ENCODE measurements around the gene FRY.
"Not testable (repeated sequence)": the region's sequence is repeated elsewhere in the genome, so short reads cannot be mapped to it uniquely, and the experiment has no call there.

The FRY gene

GRCh38 chr13:32031025-32031814 is at the start of gene FRY:
FRY (plus strand) TSS chr13:32031774; CDS start chr13:32031796, 22 bp downstream.
- DNase-seq, result peak; percentile 37

GRCh38 chr13:31982124-31982523 is 49.5 kb upstream of the FRY start:
- no peak for DNase-seq

GRCh38 chr13:31982540-31982939 is 49.0 kb upstream of the FRY start:
- DNase-seq, result peak; percentile 46

GRCh38 chr13:31983696-31984095 is 47.9 kb upstream of the FRY start:
- not testable (repeated sequence) for DNase-seq

GRCh38 chr13:31984388-31984787 is 47.2 kb upstream of the FRY start:
- DNase-seq, result not testable (repeated sequence)

- no peak for DNase-seq
Measured at GRCh38 chr13:31986676-31987470, 44.7 kb upstream of the FRY start.

GRCh38 chr13:31987535-31988170 is 43.9 kb upstream of the FRY start:
- DNase-seq, result no peak

GRCh38 chr13:31994367-31994766 is 37.2 kb upstream of the FRY start:
- not testable (repeated sequence) for DNase-seq

- DNase-seq, result no peak
Measured at GRCh38 chr13:31996601-31997000, 35.0 kb upstream of the FRY start.

- no peak for DNase-seq
Measured at GRCh38 chr13:31997641-31998040, 33.9 kb upstream of the FRY start.

GRCh38 chr13:31998131-31998530 is 33.4 kb upstream of the FRY start:
- DNase-seq, result no peak

- not testable (repeated sequence) for DNase-seq
Measured at GRCh38 chr13:32000754-32001153, 30.8 kb upstream of the FRY start.

- no peak for DNase-seq
Measured at GRCh38 chr13:32001154-32001768, 30.3 kb upstream of the FRY start.

GRCh38 chr13:32001769-32002168 is 29.8 kb upstream of the FRY start:
- no peak for DNase-seq

- DNase-seq, result no peak
Measured at GRCh38 chr13:32002873-32003272, 28.7 kb upstream of the FRY start.

- DNase-seq, result no peak
Measured at GRCh38 chr13:32007494-32007893, 24.1 kb upstream of the FRY start.

- DNase-seq, result no peak
Measured at GRCh38 chr13:32008518-32009175, 22.9 kb upstream of the FRY start.

- DNase-seq, result no peak
Measured at GRCh38 chr13:32009362-32009761, 22.2 kb upstream of the FRY start.

- DNase-seq, result no peak
Measured at GRCh38 chr13:32010136-32010535, 21.4 kb upstream of the FRY start.

GRCh38 chr13:32011971-32012370 is 19.6 kb upstream of the FRY start:
- DNase-seq, result no peak

GRCh38 chr13:32013181-32013580 is 18.4 kb upstream of the FRY start:
- DNase-seq, result no peak

- no peak for DNase-seq
Measured at GRCh38 chr13:32016119-32016518, 15.5 kb upstream of the FRY start.

- DNase-seq, result no peak
Measured at GRCh38 chr13:32016631-32017030, 14.9 kb upstream of the FRY start.
